GM19240 (cell line): ENCODE data around the gene TET2.
"Not testable (repeated sequence)": the region's sequence is repeated elsewhere in the genome, so short reads cannot be mapped to it uniquely, and the experiment has no call there.

Experiments used
- DNase-seq: peaks from one replicate; pipeline ENCODE4 v3.0.0; 2011; ENCODE audit warnings: low spot score; ENCODE audit not compliant: insufficient read length

Gene TET2

GRCh38 chr4:105283501-105283900, 136.8 kb downstream of the TET2 start:
- DNase-seq: no peak

- DNase-seq: no peak
Observed at GRCh38 chr4:105288121-105288520, 141.4 kb downstream of the TET2 start.

GRCh38 chr4:105291925-105292324, 145.2 kb downstream of the TET2 start:
- DNase-seq: no peak

GRCh38 chr4:105293360-105293759, 146.7 kb downstream of the TET2 start:
- no peak for DNase-seq

GRCh38 chr4:105296672-105297071, 150.0 kb downstream of the TET2 start:
- DNase-seq: no peak

GRCh38 chr4:105299027-105299426, 152.4 kb downstream of the TET2 start:
- not testable (repeated sequence) for DNase-seq

GRCh38 chr4:105304085-105304484, 157.4 kb downstream of the TET2 start:
- DNase-seq: no peak

- DNase-seq: no peak
Observed at GRCh38 chr4:105305019-105305836, 158.6 kb downstream of the TET2 start.

GRCh38 chr4:105306158-105306781, 159.6 kb downstream of the TET2 start:
- DNase-seq: peak; percentile 26

- no peak for DNase-seq
Observed at GRCh38 chr4:105306820-105307219, 160.1 kb downstream of the TET2 start.

GRCh38 chr4:105318486-105318885, 171.8 kb downstream of the TET2 start:
- no peak for DNase-seq

GRCh38 chr4:105327222-105327621, 180.5 kb downstream of the TET2 start:
- DNase-seq: no peak

- no peak for DNase-seq
Observed at GRCh38 chr4:105327956-105328355, 181.3 kb downstream of the TET2 start.

GRCh38 chr4:105329081-105329480, 182.4 kb downstream of the TET2 start:
- DNase-seq: no peak
